ENCODE data around the gene MTG2.

The MTG2 gene

GRCh38 chr20:62170536-62170935 is 12.3 kb upstream of the MTG2 start:
- no peak overlapping the region for H3K27ac ChIP-seq
- no peak for DNase-seq (ENCODE audit: low spot score)
- no peak for TF ChIP-seq CTCF (IDR thresholded peaks at IDR 0.05)
- no peak overlapping the region for H3K4me3 ChIP-seq

- Histone ChIP-seq H3K4me3 (no peak overlapping the region), H3K27ac (no peak overlapping the region)
- no peak for DNase-seq (ENCODE audit: low spot score)
- no peak for TF ChIP-seq CTCF (IDR thresholded peaks at IDR 0.05)
These were observed 11.6 kb upstream of the MTG2 start for GRCh38 chr20:62171245-62171644.

GRCh38 chr20:62172666-62173065 is 10.2 kb upstream of the MTG2 start:
- TF ChIP-seq CTCF (IDR thresholded peaks at IDR 0.05) = no peak
- Histone ChIP-seq H3K27ac (no peak overlapping the region), H3K4me3 (no peak overlapping the region)
- DNase-seq (ENCODE audit: low spot score) = no peak

GRCh38 chr20:62174021-62174804 is 8.6 kb upstream of the MTG2 start:
- Histone ChIP-seq H3K4me3 (no peak overlapping the region), H3K27ac (no peak overlapping the region)
- DNase-seq (ENCODE audit: low spot score) = no peak
- no peak for TF ChIP-seq CTCF (IDR thresholded peaks at IDR 0.05)

- Histone ChIP-seq H3K27ac (no peak overlapping the region), H3K4me3 (no peak overlapping the region)
- DNase-seq (ENCODE audit: low spot score) = no peak
- no peak for TF ChIP-seq CTCF (IDR thresholded peaks at IDR 0.05)
These were observed 7.8 kb upstream of the MTG2 start for GRCh38 chr20:62174870-62175624.

GRCh38 chr20:62175711-62176110 is 7.1 kb upstream of the MTG2 start:
- Histone ChIP-seq H3K4me3 (no peak overlapping the region), H3K27ac (no peak overlapping the region)
- DNase-seq (ENCODE audit: low spot score) = no peak
- TF ChIP-seq CTCF (IDR thresholded peaks at IDR 0.05) = no peak

- no peak overlapping the region for H3K4me3 ChIP-seq
- no peak for TF ChIP-seq CTCF (IDR thresholded peaks at IDR 0.05)
- no peak overlapping the region for H3K27ac ChIP-seq
- DNase-seq (ENCODE audit: low spot score) = no peak
These were observed 6.0 kb upstream of the MTG2 start for GRCh38 chr20:62176866-62177265.
